ENCODE data around the gene MT1B.

DNA sequence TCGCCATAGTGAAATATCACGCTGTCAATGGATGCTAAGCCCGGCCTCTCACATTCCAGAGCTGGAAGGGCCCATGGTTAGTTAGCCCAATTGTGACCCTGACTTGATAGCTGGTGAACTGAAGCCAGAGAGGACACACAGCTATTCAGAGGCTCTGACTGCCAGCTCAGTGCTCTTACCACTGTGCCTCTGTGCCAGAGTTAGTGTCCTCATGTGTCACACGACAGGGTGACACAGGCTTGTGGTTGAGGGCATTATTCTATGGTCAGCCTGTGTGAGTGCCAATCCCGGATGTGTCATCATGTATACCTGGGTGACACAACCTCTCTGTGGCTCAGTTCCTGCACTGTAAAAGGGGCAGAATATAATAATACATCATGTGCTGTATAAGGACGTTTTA is 28.1 kb downstream of the MT1B start:
- TF ChIP-seq YY1 (IDR thresholded peaks at IDR 0.05) = no peak
- no peak for TF ChIP-seq RAD21 (IDR thresholded peaks at IDR 0.05)
- TF ChIP-seq JUND (IDR thresholded peaks at IDR 0.05) = no peak
- no peak for TF ChIP-seq EGR1 (IDR thresholded peaks at IDR 0.05; ENCODE audit: low read depth in 2 of 2)
- no peak for TF ChIP-seq CTCF (IDR thresholded peaks at IDR 0.05; ENCODE audit: low read depth, low read length, missing input control)
- TF ChIP-seq RXRA (IDR thresholded peaks at IDR 0.05) = peak in 1 of 2 donors; percentile 61
- no peak for TF ChIP-seq GABPA (IDR thresholded peaks at IDR 0.05 in 1 of 2, conservative IDR thresholded peaks at IDR 0.05 in 1 of 2)
- TF ChIP-seq, protein P1, sequence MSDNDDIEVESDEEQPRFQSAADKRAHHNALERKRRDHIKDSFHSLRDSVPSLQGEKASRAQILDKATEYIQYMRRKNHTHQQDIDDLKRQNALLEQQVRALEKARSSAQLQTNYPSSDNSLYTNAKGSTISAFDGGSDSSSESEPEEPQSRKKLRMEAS (IDR thresholded peaks at IDR 0.05) = no peak
- TF ChIP-seq, protein P2, sequence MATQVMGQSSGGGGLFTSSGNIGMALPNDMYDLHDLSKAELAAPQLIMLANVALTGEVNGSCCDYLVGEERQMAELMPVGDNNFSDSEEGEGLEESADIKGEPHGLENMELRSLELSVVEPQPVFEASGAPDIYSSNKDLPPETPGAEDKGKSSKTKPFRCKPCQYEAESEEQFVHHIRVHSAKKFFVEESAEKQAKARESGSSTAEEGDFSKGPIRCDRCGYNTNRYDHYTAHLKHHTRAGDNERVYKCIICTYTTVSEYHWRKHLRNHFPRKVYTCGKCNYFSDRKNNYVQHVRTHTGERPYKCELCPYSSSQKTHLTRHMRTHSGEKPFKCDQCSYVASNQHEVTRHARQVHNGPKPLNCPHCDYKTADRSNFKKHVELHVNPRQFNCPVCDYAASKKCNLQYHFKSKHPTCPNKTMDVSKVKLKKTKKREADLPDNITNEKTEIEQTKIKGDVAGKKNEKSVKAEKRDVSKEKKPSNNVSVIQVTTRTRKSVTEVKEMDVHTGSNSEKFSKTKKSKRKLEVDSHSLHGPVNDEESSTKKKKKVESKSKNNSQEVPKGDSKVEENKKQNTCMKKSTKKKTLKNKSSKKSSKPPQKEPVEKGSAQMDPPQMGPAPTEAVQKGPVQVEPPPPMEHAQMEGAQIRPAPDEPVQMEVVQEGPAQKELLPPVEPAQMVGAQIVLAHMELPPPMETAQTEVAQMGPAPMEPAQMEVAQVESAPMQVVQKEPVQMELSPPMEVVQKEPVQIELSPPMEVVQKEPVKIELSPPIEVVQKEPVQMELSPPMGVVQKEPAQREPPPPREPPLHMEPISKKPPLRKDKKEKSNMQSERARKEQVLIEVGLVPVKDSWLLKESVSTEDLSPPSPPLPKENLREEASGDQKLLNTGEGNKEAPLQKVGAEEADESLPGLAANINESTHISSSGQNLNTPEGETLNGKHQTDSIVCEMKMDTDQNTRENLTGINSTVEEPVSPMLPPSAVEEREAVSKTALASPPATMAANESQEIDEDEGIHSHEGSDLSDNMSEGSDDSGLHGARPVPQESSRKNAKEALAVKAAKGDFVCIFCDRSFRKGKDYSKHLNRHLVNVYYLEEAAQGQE (IDR thresholded peaks at IDR 0.05) = no peak
- no peak for TF ChIP-seq SP1 (IDR thresholded peaks at IDR 0.05)
- TF ChIP-seq ATF3 (IDR thresholded peaks at IDR 0.05) = no peak
- TF ChIP-seq FOXA1 (IDR thresholded peaks at IDR 0.05) = no peak

Measured in liver (tissue), 3 donors.